OCI-LY1 (cell line): Measurements from ENCODE around the gene DLL4.

Source experiments
- H2AFZ ChIP-seq: fragments of 200-600 bp; sonication (generic), shearing (Covaris generic); 2 replicates; pipeline ENCODE4 v1.6.0; 2014; ENCODE audit warnings: antibody characterized with exemption, mild to moderate bottlenecking, low read length
- H3F3A ChIP-seq: fragments of 200-600 bp; sonication (generic), shearing (Covaris generic); 2 replicates; pipeline ENCODE4 v1.6.0; 2014; ENCODE audit warnings: mild to moderate bottlenecking, antibody characterized with exemption, low read length, moderate library complexity; ENCODE audit not compliant: insufficient read depth
- H3K27ac ChIP-seq: fragments of 200-600 bp; sonication (generic); 2 replicates; pipeline ENCODE4 v1.5.1; 2014; ENCODE audit warnings: low read length, mixed run types, mild to moderate bottlenecking, low read depth; ENCODE audit not compliant: poor library complexity, severe bottlenecking
- H3K27me3 ChIP-seq: fragments of 200-600 bp; sonication (generic); 2 replicates; pipeline ENCODE4 v1.6.0; 2014; ENCODE audit warnings: antibody characterized with exemption, mild to moderate bottlenecking, low read length, moderate library complexity; ENCODE audit not compliant: insufficient read depth
- H3K36me3 ChIP-seq: fragments of 200-600 bp; sonication (generic); 2 replicates; pipeline ENCODE4 v1.6.1; 2014; ENCODE audit warnings: mild to moderate bottlenecking, antibody characterized with exemption, low read length, moderate library complexity, mixed read lengths; ENCODE audit not compliant: insufficient read depth
- H3K4me1 ChIP-seq: fragments of 200-600 bp; sonication (generic); 2 replicates; pipeline ENCODE4 v1.5.1; 2014; ENCODE audit warnings: mild to moderate bottlenecking, low read length, moderate library complexity; ENCODE audit not compliant: insufficient read depth, severe bottlenecking
- H3K4me2 ChIP-seq: fragments of 200-600 bp; sonication (generic), shearing (Covaris generic); 2 replicates; pipeline ENCODE4 v1.6.1; 2014; ENCODE audit warnings: low read length
- H3K4me3 ChIP-seq: fragments of 200-600 bp; sonication (generic); 2 replicates; pipeline ENCODE4 v1.5.1; 2014; ENCODE audit warnings: low read length, low read depth, mild to moderate bottlenecking, mixed read lengths; ENCODE audit not compliant: poor library complexity, severe bottlenecking
- H3K79me2 ChIP-seq: fragments of 200-600 bp; shearing (Covaris generic); 2 replicates; pipeline ENCODE4 v1.6.1; 2016; ENCODE audit warnings: mixed run types, low read length, mixed read lengths; ENCODE audit not compliant: insufficient read depth
- H3K9ac ChIP-seq: fragments of 200-600 bp; sonication (generic), shearing (Covaris generic); 2 replicates; pipeline ENCODE4 v1.6.1; 2014; ENCODE audit warnings: mild to moderate bottlenecking, low read length, mixed read lengths
- H3K9me2 ChIP-seq: fragments of 200-600 bp; sonication (generic), shearing (Covaris generic); 2 replicates; pipeline ENCODE4 v1.6.1; 2014; ENCODE audit warnings: low read depth, mild to moderate bottlenecking, low read length, mixed read lengths
- H3K9me3 ChIP-seq: fragments of 200-600 bp; shearing (Covaris generic); 2 replicates; pipeline ENCODE4 v1.6.1; 2014; ENCODE audit warnings: low read length, mixed read lengths
- H4K20me1 ChIP-seq: fragments of 200-600 bp; sonication (generic), shearing (Covaris generic); 2 replicates; pipeline ENCODE4 v1.6.0; 2016; ENCODE audit warnings: mild to moderate bottlenecking, low read length; ENCODE audit not compliant: insufficient read depth
- CTCF ChIP-seq: fragments of 200-600 bp; sonication (generic), shearing (Covaris generic); IDR thresholded peaks from 2 replicates; pipeline ENCODE4 v1.5.1; 2017; ENCODE audit warnings: mild to moderate bottlenecking, antibody characterized with exemption, low read length, moderate library complexity, mixed read lengths
- EZH2 ChIP-seq: fragments of 200-600 bp; sonication (generic), shearing (Covaris generic); IDR thresholded peaks from 2 replicates; pipeline ENCODE4 v1.8.0; 2017; ENCODE audit warnings: borderline replicate concordance, mixed run types, mild to moderate bottlenecking, antibody characterized with exemption, low read length, moderate library complexity, mixed read lengths

DLL4 gene

DNA sequence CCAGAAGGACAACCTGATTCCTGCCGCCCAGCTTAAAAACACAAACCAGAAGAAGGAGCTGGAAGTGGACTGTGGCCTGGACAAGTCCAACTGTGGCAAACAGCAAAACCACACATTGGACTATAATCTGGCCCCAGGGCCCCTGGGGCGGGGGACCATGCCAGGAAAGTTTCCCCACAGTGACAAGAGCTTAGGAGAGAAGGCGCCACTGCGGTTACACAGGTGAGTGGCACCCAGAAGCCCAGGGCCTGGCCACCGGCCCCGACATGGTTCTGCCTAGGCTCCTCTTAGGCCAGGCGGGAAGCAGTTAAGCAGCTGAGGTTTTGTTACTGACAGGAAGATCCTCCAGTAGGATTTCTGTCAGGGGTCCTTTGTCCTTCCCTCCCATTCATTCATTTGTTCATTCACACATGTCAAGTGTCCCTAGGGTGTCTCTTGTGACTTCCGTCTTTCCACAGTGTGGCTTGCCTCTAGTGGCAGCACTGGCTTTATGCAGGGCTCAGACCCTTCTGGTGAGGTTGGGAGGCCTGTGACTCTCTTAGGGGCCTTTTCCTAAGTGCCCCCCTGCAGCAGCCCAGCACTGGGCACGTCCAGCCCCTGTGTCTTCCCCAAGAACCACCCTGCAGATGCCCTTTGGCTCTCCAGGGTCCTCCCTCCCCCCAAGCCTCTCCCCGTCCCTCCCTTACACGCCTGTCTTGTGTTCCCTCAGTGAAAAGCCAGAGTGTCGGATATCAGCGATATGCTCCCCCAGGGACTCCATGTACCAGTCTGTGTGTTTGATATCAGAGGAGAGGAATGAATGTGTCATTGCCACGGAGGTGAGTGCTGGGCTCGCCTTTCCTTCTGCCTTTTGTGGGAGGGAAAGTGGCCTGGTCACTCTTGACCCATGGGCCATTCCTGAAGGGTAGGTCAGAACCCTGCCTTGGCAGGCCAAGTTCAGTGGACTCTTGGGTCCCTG is 7.8 kb downstream of the DLL4 start:
- Histone ChIP-seq H3K79me2 (no peaks in the 10 kb centered on the region), H3K4me1 (peaks cover 10% of the 10 kb centered on the region), H3F3A (no peaks in the 10 kb centered on the region), H3K27me3 (0 out of 2 replicates have a peak, but pooled peaks cover 9% of the 10 kb centered on the region), H3K4me3 (no peak overlapping the region), H3K36me3 (no peaks in the 10 kb centered on the region), H3K9me2 (no peaks in the 10 kb centered on the region), H2AFZ (no peak overlapping the region), H3K4me2 (no peak overlapping the region), H3K27ac (no peak overlapping the region), H3K9ac (no peak overlapping the region), H4K20me1 (no peaks in the 10 kb centered on the region), H3K9me3 (no peaks in the 10 kb centered on the region)
- TF ChIP-seq CTCF (peak; percentile 50), EZH2 (no peak)

DNA sequence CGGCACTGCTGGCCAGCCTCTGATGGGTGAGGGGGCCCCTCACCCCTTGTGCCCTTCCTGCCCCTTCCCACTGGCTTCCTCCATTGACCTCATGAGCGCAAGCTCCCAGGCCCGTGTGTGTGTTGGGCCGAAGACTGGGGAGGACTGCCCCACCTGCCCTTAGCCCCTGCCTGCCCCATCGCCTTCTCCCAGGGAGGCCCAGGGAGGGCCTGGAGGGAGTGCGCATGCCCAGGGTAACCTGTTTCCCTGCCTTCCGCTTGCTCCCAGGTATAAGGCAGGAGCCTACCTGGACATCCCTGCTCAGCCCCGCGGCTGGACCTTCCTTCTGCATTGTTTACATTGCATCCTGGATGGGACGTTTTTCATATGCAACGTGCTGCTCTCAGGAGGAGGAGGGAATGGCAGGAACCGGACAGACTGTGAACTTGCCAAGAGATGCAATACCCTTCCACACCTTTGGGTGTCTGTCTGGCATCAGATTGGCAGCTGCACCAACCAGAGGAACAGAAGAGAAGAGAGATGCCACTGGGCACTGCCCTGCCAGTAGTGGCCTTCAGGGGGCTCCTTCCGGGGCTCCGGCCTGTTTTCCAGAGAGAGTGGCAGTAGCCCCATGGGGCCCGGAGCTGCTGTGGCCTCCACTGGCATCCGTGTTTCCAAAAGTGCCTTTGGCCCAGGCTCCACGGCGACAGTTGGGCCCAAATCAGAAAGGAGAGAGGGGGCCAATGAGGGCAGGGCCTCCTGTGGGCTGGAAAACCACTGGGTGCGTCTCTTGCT is 8.8 kb downstream of the DLL4 start:
- H3K4me1 ChIP-seq: peaks cover 17% of the 10 kb centered on the region
- H3K27me3 ChIP-seq: 0 out of 2 replicates have a peak, but pooled peaks cover 9% of the 10 kb centered on the region
- no peaks in the 10 kb centered on the region for H3F3A ChIP-seq
- H3K27ac ChIP-seq: no peak overlapping the region
- TF ChIP-seq CTCF: peak; percentile 33; the same call in 1 of the 2 replicates
- no peak for TF ChIP-seq EZH2
- no peak overlapping the region for H3K9ac ChIP-seq
- H3K4me3 ChIP-seq: no peak overlapping the region
- no peaks in the 10 kb centered on the region for H3K79me2 ChIP-seq
- H4K20me1 ChIP-seq: no peaks in the 10 kb centered on the region
- H3K4me2 ChIP-seq: no peak overlapping the region
- H3K9me3 ChIP-seq: no peaks in the 10 kb centered on the region
- no peaks in the 10 kb centered on the region for H3K36me3 ChIP-seq
- no peaks in the 10 kb centered on the region for H3K9me2 ChIP-seq
- H2AFZ ChIP-seq: no peak overlapping the region

- no peak overlapping the region for H3K4me3 ChIP-seq
- no peaks in the 10 kb centered on the region for H4K20me1 ChIP-seq
- H3K9me3 ChIP-seq: no peaks in the 10 kb centered on the region
- no peaks in the 10 kb centered on the region for H3F3A ChIP-seq
- TF ChIP-seq CTCF: no peak
- no peaks in the 10 kb centered on the region for H3K9me2 ChIP-seq
- no peaks in the 10 kb centered on the region for H3K36me3 ChIP-seq
- H3K9ac ChIP-seq: no peak overlapping the region
- H3K4me1 ChIP-seq: peaks cover 17% of the 10 kb centered on the region
- no peak overlapping the region for H3K27ac ChIP-seq
- no peak overlapping the region for H2AFZ ChIP-seq
- H3K79me2 ChIP-seq: no peaks in the 10 kb centered on the region
- 0 out of 2 replicates have a peak, but pooled peaks cover 10% of the 10 kb centered on the region for H3K27me3 ChIP-seq
- H3K4me2 ChIP-seq: no peak overlapping the region
Observed at GRCh38 chr15:40938536-40938870, 9.4 kb downstream of the DLL4 start.
